ENCODE measurements around the gene IGFBP6. TPM values are rescaled to one million over a fixed set of nuclear protein-coding genes. Genes with fewer than 3 reads are reported as not detected.
A peak's percentile ranks its signal among the peaks of the same experiment; 100 is the strongest.

The IGFBP6 gene
- total RNA-seq, 1 donor, result 723 TPM

DNA sequence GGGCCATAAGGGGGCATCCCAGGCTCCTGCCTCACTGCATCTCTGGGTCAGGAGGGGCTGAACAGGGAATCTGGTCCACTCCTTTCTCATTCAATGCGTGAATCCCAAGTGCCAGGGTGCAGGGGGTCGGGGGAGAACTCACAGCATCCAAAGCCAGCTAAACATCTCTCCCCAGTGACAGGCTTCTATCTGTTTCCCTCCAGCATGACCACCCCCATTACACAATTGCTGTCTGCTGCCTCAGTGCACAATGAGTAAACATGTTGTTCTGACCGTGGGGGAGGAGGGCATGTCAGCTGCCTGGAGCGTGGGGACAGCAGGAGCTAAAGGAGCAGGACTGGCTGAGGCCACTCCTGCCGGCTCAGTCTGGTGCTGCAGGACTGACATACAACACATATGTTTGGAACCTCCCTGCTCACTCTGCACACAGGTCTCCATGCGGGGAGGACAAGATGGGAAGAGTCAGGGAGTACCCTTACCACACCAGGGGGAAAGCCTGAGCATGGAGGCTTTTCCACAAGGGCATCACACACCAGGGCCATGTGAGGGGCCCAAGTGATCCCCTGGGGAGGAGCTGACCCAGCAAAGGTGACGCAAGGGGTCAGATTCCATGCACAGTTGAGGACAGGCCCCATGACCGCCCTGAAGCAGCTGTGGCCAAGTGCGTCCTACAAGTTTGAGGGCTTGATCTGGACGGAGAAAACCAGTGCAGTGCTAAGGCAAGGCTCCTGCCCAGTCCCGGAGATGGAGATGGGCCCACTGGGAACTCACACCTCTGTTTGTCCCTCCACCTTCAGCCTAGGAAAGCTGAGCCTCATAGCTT is 46.2 kb upstream of the IGFBP6 start:
- H3K4me3 ChIP-seq (ENCODE audit: low read depth, low read length), result peak overlapping the region; percentile 88
- peak; percentile 36 for TF ChIP-seq CTCF (IDR thresholded peaks at IDR 0.05; ENCODE audit: insufficient read depth, low read length)
- DNase-seq (ENCODE audit: low read depth), result no peak

DNA sequence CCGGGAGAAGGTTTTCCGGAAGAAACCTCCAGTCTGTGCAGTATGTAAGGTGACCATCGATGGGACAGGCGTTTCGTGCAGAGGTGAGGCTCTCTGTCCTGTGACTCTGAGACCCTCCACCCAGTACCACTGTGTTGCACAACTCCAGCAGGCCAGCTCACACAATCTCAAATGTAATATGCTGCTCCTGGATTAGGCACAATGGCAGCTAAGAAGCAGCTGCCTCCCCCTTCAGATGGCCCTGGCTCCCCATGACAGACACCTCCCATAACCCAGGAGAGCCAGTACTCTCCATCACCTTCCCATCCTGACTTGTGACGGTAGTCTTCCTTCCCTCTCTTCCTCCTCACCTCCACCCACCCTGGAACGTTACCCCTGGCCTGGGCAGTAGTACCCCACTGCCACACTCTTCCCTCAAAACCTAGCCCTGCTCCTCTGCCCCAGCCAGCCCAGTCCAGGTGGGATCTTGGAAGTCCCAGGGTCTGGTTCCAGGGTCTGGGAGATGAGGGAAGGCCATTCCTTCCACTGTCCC is 45.5 kb upstream of the IGFBP6 start:
- DNase-seq (ENCODE audit: low read depth), result no peak
- H3K4me3 ChIP-seq (ENCODE audit: low read depth, low read length), result peak overlapping the region; percentile 88
- TF ChIP-seq CTCF (IDR thresholded peaks at IDR 0.05; ENCODE audit: insufficient read depth, low read length), result no peak

GRCh38 chr12:53052419-53053217 is 44.8 kb upstream of the IGFBP6 start:
- TF ChIP-seq CTCF (IDR thresholded peaks at IDR 0.05; ENCODE audit: insufficient read depth, low read length), result no peak
- H3K4me3 ChIP-seq (ENCODE audit: low read depth, low read length), result peak overlapping the region; percentile 88

DNA sequence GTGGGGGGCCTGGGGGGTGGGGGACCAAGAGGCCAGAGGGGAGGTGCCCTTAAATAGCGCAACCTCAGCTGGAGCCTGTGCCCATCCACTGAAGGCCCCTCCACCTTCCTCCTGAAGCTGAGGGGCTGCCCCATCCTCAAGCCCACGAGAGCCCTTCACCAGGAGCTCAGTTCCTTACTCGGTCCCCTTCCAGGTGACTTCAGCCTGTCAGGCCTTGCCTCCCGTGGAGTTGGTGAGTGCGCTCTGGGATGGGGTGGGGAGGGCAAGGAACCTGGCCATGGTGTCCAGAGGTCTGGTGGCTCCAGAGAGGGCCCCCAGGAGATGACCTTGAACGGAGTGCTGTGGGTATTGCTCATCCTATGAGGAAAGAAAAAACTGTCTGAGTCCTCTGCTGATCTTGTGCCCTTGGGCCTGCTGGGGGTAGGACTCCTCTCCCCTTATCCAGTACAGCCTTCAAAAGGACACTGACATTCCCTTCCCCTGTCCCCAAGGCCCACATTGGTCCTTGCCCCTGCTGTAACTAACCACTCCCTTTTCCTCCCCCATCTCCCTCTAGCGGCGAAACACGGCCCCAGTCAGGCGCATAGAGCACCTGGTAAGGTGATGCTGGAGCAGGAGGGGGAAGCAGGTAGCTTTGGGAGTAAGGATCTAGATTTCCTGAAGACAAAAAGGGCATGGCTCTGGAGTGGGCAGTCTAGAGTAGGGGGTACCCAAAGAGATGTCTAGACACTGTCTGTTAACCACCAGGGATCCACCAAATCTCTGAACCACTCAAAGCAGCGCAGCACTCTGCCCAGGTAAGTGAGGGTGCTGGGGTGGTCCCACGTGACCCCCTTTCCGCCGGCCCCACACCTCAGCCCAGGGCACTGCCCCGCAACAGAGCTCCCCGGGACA is 44.0 kb upstream of the IGFBP6 start:
- DNase-seq (ENCODE audit: low read depth), result no peak
- peak; percentile 67 for TF ChIP-seq CTCF (IDR thresholded peaks at IDR 0.05; ENCODE audit: insufficient read depth, low read length)
- H3K4me3 ChIP-seq (ENCODE audit: low read depth, low read length), result peak overlapping the region; percentile 33

More at GRCh38 chr12:53052419-53053217, 44.8 kb upstream of the IGFBP6 start:
- DNase-seq (ENCODE audit: low read depth), result peak; percentile 86

DNA sequence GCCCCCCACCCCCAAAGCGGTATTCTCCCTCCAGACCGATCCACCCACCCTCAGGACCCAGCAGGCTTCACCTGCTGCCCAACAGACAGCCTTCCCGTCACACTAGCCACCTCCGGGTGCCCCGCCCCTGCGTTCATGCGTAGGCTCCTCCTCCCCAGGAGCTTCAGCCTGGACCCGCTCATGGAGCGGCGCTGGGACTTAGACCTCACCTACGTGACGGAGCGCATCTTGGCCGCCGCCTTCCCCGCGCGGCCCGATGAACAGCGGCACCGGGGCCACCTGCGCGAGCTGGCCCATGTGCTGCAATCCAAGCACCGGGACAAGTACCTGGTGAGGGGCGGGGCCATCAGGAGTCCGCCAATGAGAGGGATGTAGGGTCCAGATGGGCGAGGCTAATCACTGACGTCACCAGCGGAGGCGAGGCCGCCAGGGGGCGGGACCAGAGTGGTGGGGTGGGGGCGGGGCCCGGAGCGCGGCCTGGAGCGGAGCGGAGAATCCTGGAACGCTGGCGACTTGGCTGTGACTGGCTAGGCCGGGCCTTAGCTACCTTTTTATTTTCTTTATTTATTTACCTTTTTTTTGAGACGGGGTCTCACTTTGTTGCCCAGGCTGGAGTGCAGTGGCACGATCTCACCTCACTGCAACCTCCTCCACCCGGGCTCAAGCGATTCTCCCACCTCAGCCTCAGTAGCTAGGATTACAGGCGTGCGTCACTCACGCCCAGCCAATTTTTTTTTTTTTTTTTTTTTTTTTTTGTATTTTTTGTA is 43.2 kb upstream of the IGFBP6 start:
- TF ChIP-seq CTCF (IDR thresholded peaks at IDR 0.05; ENCODE audit: insufficient read depth, low read length), result no peak
- DNase-seq (ENCODE audit: low read depth), result peak; percentile 83
- H3K4me3 ChIP-seq (ENCODE audit: low read depth, low read length), result peak overlapping the region; percentile 25
